Fibroblast of skin of scalp (primary cell): Measurements from ENCODE around the gene PRR18.

Source experiments
- DNase-seq: peaks from one replicate; pipeline ENCODE4 v3.0.0-alpha.2; 2013

PRR18 gene

GRCh38 chr6:166274739-166275370 is 33.3 kb downstream of the PRR18 start:
- no peak for DNase-seq

- DNase-seq = no peak
Observed at GRCh38 chr6:166274163-166274562, 34.0 kb downstream of the PRR18 start.

- DNase-seq = no peak
Observed at GRCh38 chr6:166271376-166271765, 36.8 kb downstream of the PRR18 start.

GRCh38 chr6:166270706-166271375 is 37.4 kb downstream of the PRR18 start:
- no peak for DNase-seq

- DNase-seq = no peak
Observed at GRCh38 chr6:166269301-166270039, 38.7 kb downstream of the PRR18 start.

- no peak for DNase-seq
Observed at GRCh38 chr6:166268431-166268830, 39.8 kb downstream of the PRR18 start.

- no peak for DNase-seq
Observed at GRCh38 chr6:166267526-166267925, 40.7 kb downstream of the PRR18 start.

- no peak for DNase-seq
Observed at GRCh38 chr6:166266336-166266735, 41.9 kb downstream of the PRR18 start.

GRCh38 chr6:166262743-166263515 is 45.3 kb downstream of the PRR18 start:
- no peak for DNase-seq

- no peak for DNase-seq
Observed at GRCh38 chr6:166259296-166259977, 48.8 kb downstream of the PRR18 start.

- no peak for DNase-seq
Observed at GRCh38 chr6:166258854-166259276, 49.3 kb downstream of the PRR18 start.

GRCh38 chr6:166257911-166258318 is 50.3 kb downstream of the PRR18 start:
- no peak for DNase-seq
